Osteocyte (in vitro differentiated cells): ENCODE measurements around the gene NCAM1. TPM values are rescaled to one million over a fixed set of nuclear protein-coding genes. Genes with fewer than 3 reads are reported as not detected.

ENCODE experiments used
- DNase-seq: peaks from one replicate; pipeline ENCODE4 v3.0.0; 2021; ENCODE audit warnings: mixed read lengths; ENCODE audit not compliant: unreplicated experiment; ENCODE audit errors: extremely low spot score
- H3K27ac Mint-ChIP-seq: one replicate; pipeline ENCODE4 v1.8.0; 2021; ENCODE audit warnings: mild to moderate bottlenecking, mixed read lengths; ENCODE audit not compliant: unreplicated experiment
- H3K27me3 Mint-ChIP-seq: one replicate; pipeline ENCODE4 v1.8.0; 2021; ENCODE audit warnings: mixed read lengths; ENCODE audit not compliant: unreplicated experiment
- H3K36me3 Mint-ChIP-seq: one replicate; pipeline ENCODE4 v1.8.0; 2021; ENCODE audit warnings: mixed read lengths; ENCODE audit not compliant: unreplicated experiment
- H3K4me1 Mint-ChIP-seq: one replicate; pipeline ENCODE4 v1.8.0; 2021; ENCODE audit warnings: mixed read lengths; ENCODE audit not compliant: unreplicated experiment
- H3K4me3 Mint-ChIP-seq: one replicate; pipeline ENCODE4 v1.8.0; 2021; ENCODE audit warnings: mild to moderate bottlenecking, moderate library complexity, mixed read lengths; ENCODE audit not compliant: unreplicated experiment
- H3K9me3 Mint-ChIP-seq: one replicate; pipeline ENCODE4 v1.8.0; 2021; ENCODE audit warnings: mixed read lengths; ENCODE audit not compliant: unreplicated experiment
- CTCF ChIP-seq: fragments of 200-600 bp; sonication (generic); IDR thresholded peaks from 2 replicates; pipeline ENCODE4 v1.5.0; 2021; ENCODE audit warnings: antibody characterized with exemption, mild to moderate bottlenecking, moderate library complexity
- total RNA-seq: library from RNA; stranded (reverse); gene quantifications from 2 replicates; pipeline ENCODE4 v1.2.1, GENCODE V29; 2021

The NCAM1 gene
- total RNA-seq, 1 donor from 2014 or later: 2.2 TPM

DNA sequence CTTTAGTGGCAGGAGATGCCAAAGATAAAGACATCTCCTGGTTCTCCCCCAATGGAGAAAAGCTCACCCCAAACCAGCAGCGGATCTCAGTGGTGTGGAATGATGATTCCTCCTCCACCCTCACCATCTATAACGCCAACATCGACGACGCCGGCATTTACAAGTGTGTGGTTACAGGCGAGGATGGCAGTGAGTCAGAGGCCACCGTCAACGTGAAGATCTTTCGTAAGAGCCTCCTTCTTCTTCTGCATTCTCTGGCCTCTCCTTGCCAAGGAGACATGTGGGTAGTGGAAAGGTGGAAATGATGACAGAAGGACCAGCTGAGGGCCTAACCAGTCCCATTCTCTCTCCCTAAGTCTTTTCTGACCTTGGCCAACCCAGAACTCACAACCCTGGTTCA lies 243.1 kb downstream of the NCAM1 start:
- Mint-ChIP-seq H3K27me3 (no peaks in the 10 kb centered on the region), H3K36me3 (no peaks in the 10 kb centered on the region), H3K4me3 (no peak overlapping the region), H3K27ac (no peak overlapping the region), H3K4me1 (peaks cover 9% of the 10 kb centered on the region), H3K9me3 (no peaks in the 10 kb centered on the region)
- DNase-seq: no peak
- no peak for TF ChIP-seq CTCF

DNA sequence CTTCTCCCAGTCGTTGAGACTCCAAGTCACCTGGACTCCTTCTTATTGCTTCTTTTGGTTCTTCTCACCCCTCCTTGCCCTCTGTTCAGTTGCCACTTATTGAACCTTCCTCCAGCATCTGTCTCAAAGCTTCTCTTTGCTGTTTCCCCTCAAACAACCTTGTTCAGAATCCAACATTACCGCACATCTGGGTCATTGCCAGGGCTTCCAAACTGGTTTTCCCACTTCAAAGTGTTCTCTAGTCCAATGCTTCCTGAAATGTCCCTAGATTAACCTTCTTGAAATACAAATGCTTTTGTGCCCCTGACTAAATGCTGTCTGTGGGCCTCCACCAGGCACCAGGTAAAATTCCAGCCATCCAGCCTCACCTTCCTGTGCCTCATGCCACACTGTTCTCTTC lies 252.3 kb downstream of the NCAM1 start:
- Mint-ChIP-seq H3K36me3 (no peaks in the 10 kb centered on the region), H3K4me1 (no peaks in the 10 kb centered on the region), H3K9me3 (no peaks in the 10 kb centered on the region), H3K27me3 (no peaks in the 10 kb centered on the region), H3K4me3 (no peak overlapping the region), H3K27ac (no peak overlapping the region)
- DNase-seq: no peak
- TF ChIP-seq CTCF: no peak

GRCh38 chr11:113222241-113222640 lies 261.0 kb downstream of the NCAM1 start:
- Mint-ChIP-seq H3K4me3 (no peak overlapping the region), H3K9me3 (peaks cover 16% of the 10 kb centered on the region), H3K27me3 (no peaks in the 10 kb centered on the region), H3K27ac (no peak overlapping the region), H3K36me3 (no peaks in the 10 kb centered on the region), H3K4me1 (no peaks in the 10 kb centered on the region)
- no peak for DNase-seq
- no peak for TF ChIP-seq CTCF

DNA sequence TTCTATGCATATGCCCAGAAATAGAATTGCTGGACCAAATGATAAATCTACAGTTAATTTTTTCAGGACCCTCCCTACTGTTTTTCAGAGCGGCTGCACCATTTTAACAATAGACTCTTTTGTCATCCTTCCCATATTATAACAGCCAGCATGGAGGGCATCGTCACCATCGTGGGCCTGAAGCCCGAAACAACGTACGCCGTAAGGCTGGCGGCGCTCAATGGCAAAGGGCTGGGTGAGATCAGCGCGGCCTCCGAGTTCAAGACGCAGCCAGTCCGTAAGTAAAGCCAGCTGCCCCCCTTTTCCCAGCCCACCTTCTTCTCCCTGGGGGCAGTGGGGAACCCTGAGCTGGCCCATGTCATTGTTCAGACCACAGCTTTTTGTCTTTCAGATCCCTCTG lies 273.7 kb downstream of the NCAM1 start:
- TF ChIP-seq CTCF: no peak

GRCh38 chr11:113237261-113237660 lies 276.0 kb downstream of the NCAM1 start:
- Mint-ChIP-seq H3K4me1 (no peaks in the 10 kb centered on the region), H3K27ac (no peak overlapping the region), H3K9me3 (no peaks in the 10 kb centered on the region), H3K36me3 (no peaks in the 10 kb centered on the region), H3K4me3 (no peak overlapping the region), H3K27me3 (peaks cover 2% of the 10 kb centered on the region)
- DNase-seq: no peak
- TF ChIP-seq CTCF: no peak

More for the DNA sequence above, 273.7 kb downstream of the NCAM1 start:
- Mint-ChIP-seq H3K27me3 (no peaks in the 10 kb centered on the region), H3K27ac (no peak overlapping the region), H3K9me3 (no peaks in the 10 kb centered on the region), H3K4me3 (no peak overlapping the region), H3K36me3 (no peaks in the 10 kb centered on the region), H3K4me1 (no peaks in the 10 kb centered on the region)
- DNase-seq: no peak
